NK-92 (cell line): ENCODE measurements around the gene OSCP1.

Experiments
- DNase-seq: peaks from one replicate; lab custom pipeline; 2025; ENCODE audit not compliant: unreplicated experiment; lab: John Stamatoyannopoulos, UW

OSCP1 gene

GRCh38 chr1:36475910-36476604 is 25.8 kb upstream of the OSCP1 start:
- no peak for DNase-seq

GRCh38 chr1:36475341-36475740 is 25.1 kb upstream of the OSCP1 start:
- DNase-seq, result no peak

- DNase-seq, result no peak
Measured at GRCh38 chr1:36472656-36473055, 22.4 kb upstream of the OSCP1 start.

- no peak for DNase-seq
Measured at GRCh38 chr1:36471830-36472641, 21.8 kb upstream of the OSCP1 start.

GRCh38 chr1:36469163-36469562 is 18.9 kb upstream of the OSCP1 start:
- no peak for DNase-seq

GRCh38 chr1:36467700-36468455 is 17.6 kb upstream of the OSCP1 start:
- no peak for DNase-seq

GRCh38 chr1:36467027-36467410 is 16.8 kb upstream of the OSCP1 start:
- DNase-seq, result no peak

- DNase-seq, result no peak
Measured at GRCh38 chr1:36466370-36467026, 16.2 kb upstream of the OSCP1 start.

- no peak for DNase-seq
Measured at GRCh38 chr1:36465731-36466369, 15.6 kb upstream of the OSCP1 start.

- no peak for DNase-seq
Measured at GRCh38 chr1:36464605-36465393, 14.5 kb upstream of the OSCP1 start.

GRCh38 chr1:36463803-36464604 is 13.8 kb upstream of the OSCP1 start, which contains the start of gene MRPS15:
Gene MRPS15 (minus strand): TSS chr1:36464384. CDS start chr1:36464275, 109 bp downstream.
- DNase-seq, result peak; percentile 53

GRCh38 chr1:36463463-36463802 is 13.2 kb upstream of the OSCP1 start:
- DNase-seq, result no peak

- no peak for DNase-seq
Measured at GRCh38 chr1:36458910-36459309, 8.7 kb upstream of the OSCP1 start.

GRCh38 chr1:36457691-36458090 is 7.4 kb upstream of the OSCP1 start:
- DNase-seq, result no peak

GRCh38 chr1:36456391-36456928 is 6.2 kb upstream of the OSCP1 start:
- DNase-seq, result no peak

- DNase-seq, result no peak
Measured at GRCh38 chr1:36455386-36455785, 5.1 kb upstream of the OSCP1 start.

GRCh38 chr1:36453600-36454388 is 3.5 kb upstream of the OSCP1 start:
- DNase-seq, result no peak

- DNase-seq, result no peak
Measured at GRCh38 chr1:36453051-36453450, 2.8 kb upstream of the OSCP1 start.
